ENCODE data around the gene SCARF2. TPM values are rescaled to one million over a fixed set of nuclear protein-coding genes. Genes with fewer than 3 reads are reported as not detected.
"Not testable (repeated sequence)": the region's sequence is repeated elsewhere in the genome, so short reads cannot be mapped to it uniquely, and the experiment has no call there.

The SCARF2 gene
- total RNA-seq, 1 experiment from 2014 or later, result 7.7 TPM

DNA sequence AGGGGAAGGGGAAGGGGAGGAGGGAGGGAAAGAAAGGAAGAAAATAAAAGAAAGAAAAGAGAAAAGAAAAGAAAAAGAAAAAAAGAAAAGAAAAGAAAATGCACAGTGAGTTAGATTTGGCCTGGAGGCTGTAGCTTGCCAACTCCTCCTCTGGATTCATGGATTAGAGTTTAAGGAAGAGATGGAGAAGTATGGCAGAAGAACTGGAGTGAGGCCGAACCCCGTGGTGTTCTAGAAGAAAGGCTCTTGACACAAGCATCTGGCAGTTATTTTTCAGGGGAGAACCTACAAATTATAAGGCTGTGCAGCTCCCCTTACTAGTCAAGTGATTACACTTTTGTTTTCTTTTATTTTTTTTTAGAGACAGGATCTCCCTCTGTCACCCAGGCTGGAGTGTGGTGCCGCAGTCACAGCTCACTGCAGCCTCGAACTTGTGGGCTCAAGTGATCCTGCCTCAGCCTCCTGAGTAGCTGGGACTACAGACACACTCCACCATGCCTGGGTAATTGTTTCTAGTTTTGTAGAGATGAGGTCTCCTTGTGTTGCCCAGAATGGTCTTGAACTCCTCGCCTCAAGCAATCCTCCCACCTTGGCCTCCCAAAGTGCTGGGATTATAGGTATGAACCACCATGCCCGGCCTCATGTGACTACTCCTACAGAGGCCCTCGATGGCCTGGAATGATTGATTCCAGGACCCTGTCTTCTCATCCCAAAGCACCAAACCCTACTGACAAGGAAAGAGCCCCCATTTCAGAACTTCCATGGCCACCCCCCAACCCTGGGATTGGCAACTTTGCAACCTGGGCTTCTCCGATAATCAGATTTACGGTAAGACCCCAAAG is 24.2 kb downstream of the SCARF2 start:
- DNase-seq (ENCODE audit: low spot score), result no peak

DNA sequence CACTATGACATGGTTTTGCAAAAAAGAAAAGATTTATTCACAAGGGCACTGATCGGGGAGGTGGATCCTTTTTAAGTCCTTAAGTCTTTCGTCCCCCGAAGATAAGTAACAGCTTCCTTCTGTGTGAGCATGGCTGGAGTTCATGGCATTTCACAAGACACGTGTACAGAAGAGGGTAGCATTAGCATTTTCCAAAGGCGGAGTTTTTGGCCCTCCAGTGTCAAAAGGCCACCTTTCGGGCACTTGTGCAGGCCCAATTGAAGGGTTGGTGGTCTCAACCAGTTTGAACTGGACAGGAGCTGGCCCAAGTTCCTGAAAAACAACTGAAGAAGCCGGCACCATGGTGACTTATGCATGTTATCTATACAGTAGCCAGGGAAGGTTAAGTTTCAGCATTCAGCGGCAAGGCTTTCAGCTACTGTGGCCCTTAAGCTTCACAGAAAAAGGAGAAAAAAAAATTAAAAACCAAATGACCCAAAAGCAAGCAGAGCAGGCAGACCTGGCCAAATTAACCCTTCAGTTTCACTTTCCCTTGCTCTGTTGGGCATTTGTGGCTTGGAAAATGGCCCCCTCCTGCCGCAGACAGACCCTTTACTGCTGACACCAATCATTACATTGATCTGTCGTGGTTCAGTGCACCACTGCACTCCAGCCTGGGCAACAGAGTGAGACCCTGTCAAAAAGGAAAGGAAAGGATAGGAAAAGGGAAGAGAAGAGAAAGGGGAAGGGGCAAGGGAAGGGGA is 25.0 kb downstream of the SCARF2 start:
- DNase-seq (ENCODE audit: low spot score), result no peak

DNA sequence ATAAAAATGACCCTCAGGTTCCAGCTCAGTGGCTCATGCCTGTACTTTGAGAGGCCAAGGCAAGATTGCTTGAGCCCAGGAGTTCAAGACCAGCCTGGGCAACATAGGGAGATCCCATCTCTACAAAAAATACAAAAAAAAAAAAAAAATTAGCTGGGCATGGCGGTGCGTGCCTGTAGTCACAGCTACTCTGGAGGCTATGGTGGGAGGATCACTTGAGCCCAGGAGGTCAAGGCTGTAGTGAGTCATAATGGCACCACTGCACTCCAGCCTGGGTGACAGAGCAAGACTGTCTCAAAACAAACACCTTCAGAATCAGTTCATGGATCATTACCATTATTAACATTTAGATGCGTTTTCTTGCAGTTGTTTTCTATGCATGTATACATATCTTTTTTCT is 28.2 kb downstream of the SCARF2 start:
- not testable (repeated sequence) for DNase-seq (ENCODE audit: low spot score)

DNA sequence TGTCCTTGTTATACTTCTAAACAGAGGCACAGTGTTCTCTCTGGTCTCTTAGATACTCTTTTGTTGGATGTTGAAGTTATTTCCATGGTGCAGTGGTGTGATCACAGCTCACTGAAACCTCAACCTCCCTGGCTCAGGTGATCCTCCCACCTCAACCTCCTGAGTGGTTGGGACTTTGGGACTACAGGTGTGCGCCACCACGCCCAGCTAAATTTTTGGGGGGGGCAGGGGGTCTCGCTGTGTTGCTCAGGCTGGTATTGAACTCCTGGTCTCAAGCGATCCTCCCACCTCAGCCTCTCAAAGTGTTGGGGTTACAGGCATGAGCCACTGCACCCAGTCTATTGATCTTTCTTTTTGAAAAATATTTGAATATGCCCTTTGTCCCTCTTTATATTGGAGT is 28.7 kb downstream of the SCARF2 start:
- no peak for DNase-seq (ENCODE audit: low spot score)

DNA sequence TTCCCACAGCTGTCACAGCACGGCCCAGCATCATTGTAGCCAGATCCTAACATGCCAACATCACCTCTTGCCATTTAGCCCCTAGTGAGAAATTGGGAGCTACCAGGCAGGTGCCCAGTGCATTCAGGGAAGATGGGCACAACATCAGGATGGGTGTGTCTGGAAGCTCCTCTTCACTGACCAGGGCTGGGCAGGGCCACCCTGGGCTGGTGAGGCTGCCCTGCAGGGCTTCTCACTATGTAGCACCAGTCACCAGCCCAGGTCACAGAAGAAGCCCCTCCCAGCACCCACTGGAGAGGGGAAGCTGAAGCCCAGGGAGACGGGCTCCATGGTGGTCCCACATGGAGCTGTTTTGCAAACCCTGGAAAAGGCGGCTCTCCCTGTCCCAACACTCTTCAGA is 29.8 kb downstream of the SCARF2 start:
- no peak for DNase-seq (ENCODE audit: low spot score)

DNA sequence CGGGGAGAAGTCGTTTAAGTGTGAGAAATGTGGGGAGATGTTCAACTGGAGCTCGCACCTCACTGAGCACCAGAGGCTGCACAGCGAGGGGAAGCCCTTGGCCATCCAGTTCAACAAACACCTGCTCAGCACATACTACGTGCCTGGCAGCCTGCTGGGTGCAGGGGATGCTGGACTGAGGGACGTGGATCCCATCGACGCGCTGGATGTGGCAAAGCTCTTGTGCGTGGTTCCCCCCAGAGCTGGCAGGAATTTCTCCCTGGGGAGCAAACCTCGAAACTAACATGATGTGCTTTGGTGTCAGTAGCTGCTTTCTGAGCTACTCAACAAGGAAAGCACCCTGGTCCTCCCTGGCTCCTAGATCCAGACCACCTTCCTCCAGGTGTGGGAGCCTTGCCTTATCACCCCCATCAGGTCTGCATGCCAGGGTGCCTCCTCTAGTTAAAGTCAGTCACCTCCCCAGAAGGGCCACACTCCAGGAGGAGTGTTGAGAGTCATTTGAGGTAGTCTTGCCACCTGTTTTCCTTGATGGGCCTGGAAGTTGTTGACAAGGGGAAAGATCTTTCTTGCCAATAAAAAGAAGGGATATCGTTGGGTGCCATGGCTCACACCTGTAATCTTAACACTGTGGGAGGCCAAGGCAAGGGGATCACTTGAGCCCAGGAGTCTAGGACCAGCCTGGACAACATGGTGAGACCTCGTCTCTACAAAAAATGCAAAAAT is 30.8 kb downstream of the SCARF2 start:
- DNase-seq (ENCODE audit: low spot score), result no peak

DNA sequence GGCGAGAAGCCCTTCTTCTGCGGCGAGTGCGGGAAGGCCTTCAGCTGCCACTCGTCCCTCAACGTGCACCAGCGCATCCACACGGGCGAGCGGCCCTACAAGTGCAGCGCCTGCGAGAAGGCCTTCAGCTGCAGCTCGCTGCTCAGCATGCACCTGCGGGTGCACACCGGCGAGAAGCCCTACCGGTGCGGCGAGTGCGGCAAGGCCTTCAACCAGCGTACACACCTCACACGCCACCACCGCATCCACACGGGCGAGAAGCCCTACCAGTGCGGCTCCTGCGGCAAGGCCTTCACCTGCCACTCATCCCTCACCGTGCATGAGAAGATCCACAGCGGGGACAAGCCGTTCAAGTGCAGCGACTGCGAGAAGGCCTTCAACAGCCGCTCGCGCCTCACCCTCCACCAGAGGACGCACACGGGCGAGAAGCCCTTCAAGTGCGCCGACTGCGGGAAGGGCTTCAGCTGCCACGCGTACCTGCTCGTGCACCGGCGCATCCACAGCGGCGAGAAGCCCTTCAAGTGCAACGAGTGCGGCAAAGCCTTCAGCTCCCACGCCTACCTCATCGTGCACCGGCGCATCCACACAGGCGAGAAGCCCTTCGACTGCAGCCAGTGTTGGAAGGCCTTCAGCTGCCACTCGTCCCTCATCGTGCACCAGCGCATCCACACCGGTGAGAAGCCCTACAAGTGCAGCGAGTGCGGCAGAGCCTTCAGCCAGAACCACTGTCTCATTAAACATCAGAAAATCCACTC is 31.5 kb downstream of the SCARF2 start:
- no peak for DNase-seq (ENCODE audit: low spot score)

DNA sequence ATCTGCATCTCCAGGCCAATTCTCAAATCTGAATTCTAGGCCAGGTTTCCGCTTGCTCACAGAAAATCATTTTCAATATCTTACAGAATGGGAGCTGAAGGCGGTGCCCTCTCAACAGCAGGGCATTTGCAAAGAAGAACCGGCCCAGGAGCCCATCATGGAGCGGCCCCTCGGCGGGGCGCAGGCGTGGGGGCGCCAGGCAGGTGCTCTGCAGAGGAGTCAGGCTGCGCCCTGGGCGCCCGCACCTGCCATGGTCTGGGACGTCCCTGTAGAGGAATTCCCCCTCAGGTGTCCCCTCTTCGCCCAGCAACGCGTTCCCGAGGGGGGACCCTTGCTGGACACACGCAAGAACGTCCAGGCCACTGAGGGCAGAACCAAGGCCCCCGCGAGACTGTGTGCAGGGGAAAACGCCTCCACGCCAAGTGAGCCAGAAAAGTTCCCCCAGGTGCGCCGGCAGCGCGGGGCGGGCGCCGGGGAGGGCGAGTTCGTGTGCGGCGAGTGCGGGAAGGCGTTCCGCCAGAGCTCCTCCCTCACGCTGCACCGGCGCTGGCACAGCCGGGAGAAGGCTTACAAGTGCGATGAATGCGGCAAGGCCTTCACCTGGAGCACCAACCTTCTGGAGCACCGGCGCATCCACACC is 32.2 kb downstream of the SCARF2 start:
- DNase-seq (ENCODE audit: low spot score), result no peak

DNA sequence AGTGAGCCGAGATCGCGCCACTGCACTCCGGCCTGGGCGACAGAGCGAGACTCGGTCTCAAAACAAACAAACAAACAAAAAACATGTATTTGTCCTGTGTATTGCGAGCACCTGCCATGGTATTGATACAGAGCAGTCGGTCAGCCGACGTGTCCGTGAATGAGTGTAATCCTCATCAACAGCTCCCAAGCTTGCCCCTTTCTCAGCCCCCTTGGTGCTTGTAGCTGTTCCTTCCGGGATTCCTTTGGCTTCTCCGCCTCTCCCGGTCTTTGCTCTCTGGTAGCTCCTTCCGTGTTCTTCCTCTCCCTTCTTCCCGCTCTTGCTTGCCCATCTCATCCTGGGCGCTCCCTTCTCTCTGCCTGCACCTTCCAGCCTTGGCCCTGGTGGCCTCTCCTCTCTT is 32.7 kb downstream of the SCARF2 start:
- DNase-seq (ENCODE audit: low spot score), result no peak

DNA sequence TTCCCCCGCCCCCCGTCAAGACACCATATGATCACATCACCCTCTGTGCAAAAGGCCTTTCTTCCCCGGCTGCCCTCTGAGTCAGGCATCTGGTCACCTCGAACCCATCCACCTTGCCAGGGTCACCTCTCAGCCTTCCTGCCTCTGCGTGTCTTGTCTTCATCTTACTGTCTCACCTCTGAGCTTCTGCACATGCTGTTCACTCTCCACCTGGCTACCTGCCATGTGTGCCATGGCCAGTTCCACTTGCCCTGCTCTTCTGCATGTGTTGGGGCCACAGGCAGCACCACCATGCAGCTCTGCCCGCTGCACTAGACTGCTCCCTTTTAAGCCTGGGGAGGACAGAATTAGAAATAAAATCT is 33.9 kb downstream of the SCARF2 start:
- DNase-seq (ENCODE audit: low spot score), result no peak

DNA sequence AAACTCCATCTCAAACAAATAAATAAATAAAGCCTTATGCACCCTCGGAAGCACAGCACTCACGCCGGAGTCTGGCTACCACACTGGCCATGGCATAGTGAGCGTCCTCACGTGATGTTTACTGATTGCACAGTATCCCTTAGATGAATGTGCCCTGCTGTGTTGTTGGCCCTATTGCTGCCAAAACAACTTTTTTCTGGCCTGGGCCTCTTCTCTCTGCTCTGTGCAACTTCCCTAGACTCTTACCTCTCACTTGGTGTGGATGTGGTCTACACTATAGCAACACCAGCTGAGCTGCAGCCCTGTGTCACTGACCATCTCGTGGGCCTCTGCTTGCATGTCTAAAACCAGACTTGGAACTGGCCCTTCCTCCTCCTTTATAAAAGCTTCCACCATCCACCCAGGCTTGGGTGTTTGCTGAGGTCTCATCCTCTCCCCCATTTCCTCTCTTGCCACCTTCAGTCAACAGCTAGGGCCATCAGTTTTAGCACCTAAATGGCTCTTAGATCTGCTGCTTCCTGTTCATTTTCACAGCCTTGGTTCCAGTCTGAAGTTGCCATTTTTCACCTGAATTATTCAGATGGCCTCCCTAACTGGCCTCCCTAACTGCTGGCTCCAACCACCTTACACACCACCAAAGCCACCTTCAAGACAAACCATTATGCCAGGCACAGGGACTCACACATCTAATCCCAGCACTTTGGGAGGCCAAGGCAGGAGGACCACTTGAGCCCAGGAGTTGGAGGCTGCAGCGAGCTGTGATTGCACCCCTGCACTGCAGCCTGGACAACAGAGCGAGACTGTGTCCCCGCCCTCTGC is 34.5 kb downstream of the SCARF2 start:
- no peak for DNase-seq (ENCODE audit: low spot score)

DNA sequence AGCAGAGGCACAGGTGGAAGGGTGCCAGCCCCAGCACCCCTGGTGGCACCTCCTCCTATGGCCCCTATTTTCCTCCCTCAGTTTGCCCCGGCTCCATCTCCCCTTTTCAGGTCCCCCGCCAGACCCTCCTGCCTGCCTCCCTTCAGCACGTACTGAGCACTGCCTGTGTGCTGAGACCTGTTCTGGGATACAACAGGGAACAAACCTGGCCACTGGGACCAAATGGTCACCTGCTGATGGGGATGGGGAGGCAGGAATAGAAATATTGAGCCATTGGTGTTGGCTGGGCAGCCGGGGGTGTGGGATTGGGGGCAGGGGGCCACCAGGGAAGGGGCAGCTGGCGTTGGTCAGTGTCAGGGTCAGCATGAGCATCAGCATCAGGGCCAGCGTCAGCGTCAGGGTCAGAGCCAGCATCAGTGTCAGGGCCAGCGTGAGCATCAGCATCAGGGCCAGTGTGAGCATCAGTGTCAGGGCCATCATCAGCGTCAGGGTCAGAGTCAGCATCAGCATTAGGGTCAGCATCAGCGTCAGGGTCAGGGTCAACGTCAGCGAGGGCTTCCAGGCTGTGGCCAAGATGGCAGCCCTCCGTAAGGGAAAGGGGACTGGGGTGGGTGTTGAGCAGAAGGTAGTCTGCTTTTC is 36.1 kb downstream of the SCARF2 start:
- DNase-seq (ENCODE audit: low spot score), result no peak

DNA sequence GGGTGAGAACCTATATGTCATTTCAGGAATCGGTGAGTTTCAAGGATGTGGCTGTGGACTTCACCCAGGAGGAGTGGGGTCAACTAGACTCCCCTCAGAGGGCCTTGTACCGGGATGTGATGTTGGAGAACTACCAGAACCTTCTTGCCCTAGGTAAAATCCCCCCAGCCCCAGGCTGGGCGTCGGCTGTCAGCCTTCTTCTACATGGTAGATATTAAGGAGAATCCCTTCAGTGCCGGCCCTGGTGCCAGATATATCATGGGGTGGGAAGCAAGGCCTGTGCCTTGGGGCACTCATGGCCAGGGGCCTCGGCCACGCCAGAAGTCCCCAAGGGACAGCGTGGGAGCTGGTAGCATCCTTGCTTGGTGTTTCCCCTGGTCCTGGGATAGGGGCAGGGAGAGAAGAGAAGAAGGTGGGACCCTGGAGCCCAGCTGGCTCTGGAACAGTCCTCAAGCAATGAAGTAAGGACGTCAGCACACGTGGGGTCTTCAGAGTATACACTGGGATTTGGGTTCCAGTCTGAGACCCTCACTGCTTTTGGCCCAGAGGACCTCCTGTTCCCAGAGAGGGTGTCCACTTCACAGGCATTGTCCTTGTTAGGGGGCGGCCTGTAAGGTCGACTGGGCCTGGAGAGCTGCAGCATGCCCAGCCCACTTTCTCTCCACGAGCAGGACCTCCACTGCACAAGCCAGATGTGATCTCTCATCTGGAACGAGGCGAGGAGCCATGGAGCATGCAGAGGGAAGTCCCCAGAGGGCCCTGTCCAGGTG is 36.8 kb downstream of the SCARF2 start:
- no peak for DNase-seq (ENCODE audit: low spot score)

DNA sequence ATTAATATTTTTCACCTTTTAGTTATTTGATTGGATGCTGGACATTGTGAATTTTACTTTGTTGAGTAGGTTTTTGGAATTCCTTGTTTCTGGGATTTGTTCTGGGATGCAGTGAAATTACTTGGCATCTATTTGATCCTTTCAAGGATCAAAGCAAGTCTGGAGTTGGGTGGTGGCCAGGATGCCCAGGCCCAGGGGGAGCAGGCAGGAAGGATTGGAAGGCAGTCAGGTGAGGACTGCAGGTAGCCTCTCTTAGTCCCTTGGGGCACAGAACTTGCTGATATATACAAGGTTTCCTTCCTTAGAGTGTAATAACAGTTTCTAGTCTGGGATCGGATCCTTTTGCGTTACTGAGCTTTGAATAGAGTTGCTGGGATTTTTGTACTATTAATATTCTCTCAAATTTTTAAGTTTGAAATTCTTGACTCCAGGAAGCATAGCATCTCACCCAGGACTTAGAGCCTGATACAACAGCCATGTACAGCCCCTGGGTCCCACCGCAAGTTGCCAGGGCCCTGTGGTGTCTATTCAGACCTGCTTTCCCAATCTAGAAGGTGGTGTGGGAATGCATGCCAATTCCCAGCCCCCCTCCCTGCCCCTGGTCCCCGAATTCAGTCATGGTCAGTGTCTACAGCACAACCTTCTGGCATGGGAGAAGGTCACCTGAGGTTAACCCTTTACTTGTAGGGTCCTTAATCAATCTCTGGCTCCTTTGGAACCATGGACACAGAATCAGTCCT is 37.6 kb downstream of the SCARF2 start:
- DNase-seq (ENCODE audit: low spot score), result no peak

DNA sequence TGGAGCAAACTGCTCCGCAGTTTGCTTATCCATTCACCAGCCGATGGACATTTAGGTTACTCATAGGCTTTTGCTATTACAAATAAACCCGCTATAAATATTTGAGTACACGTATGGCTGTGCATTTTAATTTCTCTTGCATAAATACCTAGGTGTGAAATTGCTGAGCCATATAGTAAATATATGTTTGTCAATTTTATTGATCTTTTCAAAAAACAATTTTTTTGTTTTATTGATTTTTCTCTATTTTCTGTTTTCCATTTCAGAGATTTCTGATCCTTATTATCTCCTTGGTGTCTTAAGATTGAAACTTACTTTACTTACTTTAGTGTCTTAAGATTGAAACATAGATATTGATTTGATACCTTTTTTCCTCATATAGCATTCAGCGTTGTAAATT is 39.2 kb downstream of the SCARF2 start:
- no peak for DNase-seq (ENCODE audit: low spot score)

DNA sequence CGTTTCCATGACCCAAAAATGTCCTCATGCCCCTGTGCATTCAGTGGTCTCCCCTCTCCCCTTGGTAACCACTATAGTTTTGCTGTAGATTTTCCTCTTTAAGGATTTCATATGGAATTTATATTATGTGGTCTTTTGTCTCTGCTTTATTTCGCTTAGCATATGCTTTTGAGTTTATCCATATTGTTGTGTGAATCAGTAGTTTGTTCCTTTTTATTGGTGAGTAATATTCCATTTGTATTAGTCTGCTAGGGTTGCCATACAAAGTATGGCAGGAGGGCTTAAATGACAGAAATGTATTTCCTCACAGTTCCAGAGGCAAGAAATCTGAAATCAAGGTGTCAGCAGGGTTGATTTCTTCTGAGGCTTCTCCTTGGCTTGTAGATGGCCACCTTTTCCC is 40.1 kb downstream of the SCARF2 start:
- no peak for DNase-seq (ENCODE audit: low spot score)

DNA sequence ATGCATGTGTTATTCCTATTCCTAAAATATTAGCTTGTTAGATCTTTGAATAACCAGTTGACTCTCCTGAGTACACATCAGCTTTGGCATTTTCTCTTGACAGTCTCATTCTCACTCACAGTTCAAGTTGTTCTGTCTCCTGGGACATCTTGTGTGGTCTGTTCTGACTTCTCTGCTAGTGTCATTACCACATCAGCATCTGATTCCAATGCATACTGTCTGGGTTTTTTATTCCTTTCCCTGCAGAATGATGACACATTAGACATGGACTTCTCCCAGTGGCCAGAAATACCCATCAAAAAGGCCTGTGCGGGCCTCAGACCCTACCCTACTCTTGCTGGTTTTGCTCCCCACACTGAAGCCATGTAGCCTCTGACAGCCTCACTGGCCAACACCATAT is 41.0 kb downstream of the SCARF2 start:
- DNase-seq (ENCODE audit: low spot score), result no peak

DNA sequence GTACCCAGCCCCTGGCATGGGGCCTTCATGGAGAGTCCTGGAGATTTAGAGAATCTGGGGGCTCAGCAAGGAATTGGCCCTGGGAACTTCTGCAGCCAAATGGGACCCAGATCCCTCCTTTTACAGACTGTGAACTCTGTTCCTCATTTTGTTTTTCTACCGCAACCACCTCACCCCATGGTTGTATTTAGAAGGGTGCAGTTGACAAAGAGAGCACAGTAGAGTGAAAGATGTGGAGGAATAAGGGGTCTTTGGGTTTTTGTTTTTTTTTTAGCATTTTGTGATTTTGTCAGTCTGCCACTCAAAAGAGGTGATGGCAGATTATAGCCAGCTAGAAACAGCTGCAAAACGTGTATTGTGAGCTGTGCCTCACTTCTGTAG is 41.7 kb downstream of the SCARF2 start:
- DNase-seq (ENCODE audit: low spot score), result no peak
